Measurements from ENCODE around the gene MGAT5B. TPM values are rescaled to one million over a fixed set of nuclear protein-coding genes. Genes with fewer than 3 reads are reported as not detected.
"Not testable (repeated sequence)": the region's sequence is repeated elsewhere in the genome, so short reads cannot be mapped to it uniquely, and the experiment has no call there.

MGAT5B gene
- total RNA-seq, 2 experiments from 2014 or later, result 0.43 to 0.47 TPM

DNA sequence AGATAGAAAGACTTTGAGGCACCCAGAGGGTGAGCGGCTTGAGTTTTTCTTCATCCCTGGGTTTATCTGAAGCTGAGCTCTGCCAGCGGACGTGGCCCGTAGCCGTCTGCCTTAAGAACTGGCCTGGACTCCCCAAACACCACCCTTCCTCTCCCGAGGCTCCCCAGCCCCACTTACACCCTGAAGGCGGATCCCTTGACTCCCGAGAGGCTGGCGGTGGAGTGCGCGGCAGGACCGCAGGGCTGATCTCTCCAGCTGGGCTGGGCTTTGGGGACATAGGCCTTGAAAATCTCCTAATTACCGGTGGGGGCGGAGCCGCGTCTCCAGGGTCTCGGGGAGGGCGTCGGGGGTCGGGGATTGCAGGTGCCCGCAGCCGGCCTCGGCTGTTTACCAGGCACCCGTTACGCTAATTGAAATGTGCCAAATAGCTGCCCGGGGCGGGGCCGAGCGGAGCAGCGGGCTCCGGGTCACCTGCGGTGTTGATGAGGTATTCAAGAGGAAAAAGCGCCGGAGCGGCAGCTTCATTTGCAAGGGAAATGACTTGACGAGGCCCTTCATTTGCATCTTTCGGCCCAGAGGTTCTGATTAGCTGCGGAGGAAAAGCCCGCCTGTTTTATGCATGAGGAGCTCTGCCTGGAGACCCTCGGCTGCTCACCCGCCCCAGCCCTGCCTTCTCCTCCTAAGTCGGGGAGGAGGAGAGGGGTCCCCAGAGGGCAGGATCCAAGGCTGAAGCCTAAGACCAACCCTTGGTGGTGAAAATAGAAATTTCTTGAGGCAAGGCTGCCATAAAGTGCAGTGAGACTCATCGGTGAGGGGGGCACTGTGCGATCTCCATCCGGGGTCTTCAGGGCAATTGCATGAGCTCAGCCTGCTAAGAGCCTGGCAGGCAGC is 100.7 kb downstream of the MGAT5B start:
- H3K27me3 Mint-ChIP-seq, result peaks cover 42% of the 10 kb centered on the region
- peak overlapping the region; percentile 30 for H3K27ac Mint-ChIP-seq
- DNase-seq (peak; percentile 59), ATAC-seq (ENCODE audit: low read depth) (peak; percentile 79)
- POLR2A ChIA-PET, result interaction anchor here (0.6 kb wide), 1 partner anchor 11 kb away, joined by 4 read pairs; no protein-coding TSS in a partner anchor
- H3K36me3 Mint-ChIP-seq, result no peaks in the 10 kb centered on the region
- H3K4me1 Mint-ChIP-seq, result peaks cover 16% of the 10 kb centered on the region
- peak overlapping the region; percentile 78 for H3K4me3 Mint-ChIP-seq
- H3K9me3 Mint-ChIP-seq, result no peaks in the 10 kb centered on the region

GRCh38 chr17:76969598-76970172 is 101.5 kb downstream of the MGAT5B start:
- POLR2A ChIA-PET, result interaction anchor here (0.6 kb wide), 1 partner anchor 11 kb away, joined by 4 read pairs; no protein-coding TSS in a partner anchor
- no peaks in the 10 kb centered on the region for H3K9me3 Mint-ChIP-seq
- peak overlapping the region; percentile 78 for H3K4me3 Mint-ChIP-seq
- peak overlapping the region; percentile 30 for H3K27ac Mint-ChIP-seq
- DNase-seq (no peak), ATAC-seq (ENCODE audit: low read depth) (no peak)
- no peaks in the 10 kb centered on the region for H3K36me3 Mint-ChIP-seq
- peaks cover 16% of the 10 kb centered on the region for H3K4me1 Mint-ChIP-seq
- H3K27me3 Mint-ChIP-seq, result peaks cover 42% of the 10 kb centered on the region

DNA sequence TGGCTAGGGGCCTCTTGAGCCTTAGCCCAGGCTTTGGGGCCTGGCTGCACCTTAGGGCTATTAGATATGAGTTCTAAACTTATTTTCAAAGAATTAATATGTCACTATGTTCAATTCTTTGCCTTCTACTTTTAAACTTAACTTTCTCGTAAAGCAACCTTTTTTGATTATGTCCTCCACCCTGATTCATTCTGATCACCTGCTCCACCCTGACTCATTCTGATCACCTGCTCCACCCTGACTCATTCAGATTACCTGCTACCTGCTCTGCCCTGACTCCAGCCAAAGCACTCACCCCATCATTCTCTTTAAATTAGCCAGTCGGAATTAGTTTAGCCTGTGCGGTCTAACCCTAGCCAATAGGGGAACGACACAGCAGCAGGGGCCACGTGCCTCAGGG is 102.0 kb downstream of the MGAT5B start:
- Mint-ChIP-seq H3K4me1 (peaks cover 16% of the 10 kb centered on the region), H3K27me3 (peaks cover 42% of the 10 kb centered on the region)
- H3K9me3 Mint-ChIP-seq; H3K4me3 Mint-ChIP-seq; POLR2A ChIA-PET; ATAC-seq (ENCODE audit: low read depth); H3K36me3 Mint-ChIP-seq; DNase-seq; H3K27ac Mint-ChIP-seq: not testable (repeated sequence)

DNA sequence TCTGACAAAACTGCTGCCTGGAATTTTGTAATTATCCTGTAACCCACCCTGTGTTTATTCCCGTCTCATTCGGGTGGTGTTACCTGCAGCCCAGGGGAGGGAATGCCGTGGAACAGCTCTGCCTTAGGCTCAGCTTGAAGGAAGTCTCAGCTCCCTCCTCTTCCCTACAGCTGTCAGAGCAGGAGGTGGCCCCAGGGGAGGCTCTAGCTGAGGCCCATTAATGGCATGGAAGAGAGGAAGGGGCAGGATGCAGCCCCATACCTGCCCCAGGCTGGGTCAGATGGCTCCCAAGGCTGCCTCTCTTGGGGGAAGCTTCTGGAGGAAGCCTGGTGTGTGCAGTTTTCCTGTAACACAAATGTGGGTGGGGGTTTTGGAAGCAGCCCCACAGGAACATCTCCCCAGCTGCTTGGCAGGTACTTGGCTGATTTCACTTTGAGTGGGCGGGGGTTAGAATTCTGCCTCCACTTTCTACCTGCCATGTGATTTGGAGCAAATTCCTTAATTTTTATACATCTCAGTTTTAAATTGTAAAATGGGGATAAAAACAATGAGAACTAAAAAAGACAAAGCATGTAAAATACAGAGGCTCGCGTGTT is 103.9 kb downstream of the MGAT5B start:
- POLR2A ChIA-PET, result no interaction called here
- Mint-ChIP-seq H3K27ac (no peak overlapping the region), H3K27me3 (peaks cover 33% of the 10 kb centered on the region), H3K36me3 (no peaks in the 10 kb centered on the region), H3K9me3 (peaks cover 7% of the 10 kb centered on the region), H3K4me1 (peaks cover 16% of the 10 kb centered on the region), H3K4me3 (no peak overlapping the region)
- DNase-seq (no peak), ATAC-seq (ENCODE audit: low read depth) (no peak)

- Mint-ChIP-seq H3K27me3 (peaks cover 28% of the 10 kb centered on the region), H3K9me3 (peaks cover 8% of the 10 kb centered on the region), H3K4me1 (peaks cover 16% of the 10 kb centered on the region), H3K36me3 (peaks cover under 1% of the 10 kb centered on the region), H3K27ac (no peak overlapping the region), H3K4me3 (no peak overlapping the region)
- POLR2A ChIA-PET, result no interaction called here
- no peak for ATAC-seq (ENCODE audit: low read depth)
- DNase-seq, result no peak
Measured at GRCh38 chr17:76973040-76973439, 104.8 kb downstream of the MGAT5B start.

DNA sequence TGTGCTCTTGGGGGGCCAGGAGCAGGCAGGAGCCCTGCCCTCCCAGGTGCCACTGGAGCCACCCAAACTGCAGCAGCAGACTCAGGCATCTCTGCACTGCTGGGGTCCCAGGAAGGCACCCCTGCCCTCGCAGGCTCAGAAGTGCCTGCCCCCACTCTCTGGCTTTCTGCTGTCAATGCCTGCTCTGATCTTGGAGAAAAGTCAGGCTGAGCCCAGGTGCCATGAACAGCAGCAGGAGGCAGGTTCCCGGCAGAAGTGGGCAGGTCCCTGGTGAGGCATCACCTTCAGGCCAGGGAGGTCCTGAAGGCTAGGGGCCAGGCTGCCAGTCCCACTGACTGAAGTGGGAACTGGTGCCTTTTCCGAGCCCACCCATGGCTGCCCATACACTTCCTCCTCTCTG is 106.5 kb downstream of the MGAT5B start:
- peaks cover 3% of the 10 kb centered on the region for H3K36me3 Mint-ChIP-seq
- H3K4me1 Mint-ChIP-seq, result peaks cover 6% of the 10 kb centered on the region
- peaks cover 14% of the 10 kb centered on the region for H3K27me3 Mint-ChIP-seq
- H3K27ac Mint-ChIP-seq, result no peak overlapping the region
- no peak for ATAC-seq (ENCODE audit: low read depth)
- peaks cover 14% of the 10 kb centered on the region for H3K9me3 Mint-ChIP-seq
- POLR2A ChIA-PET, result no interaction called here
- H3K4me3 Mint-ChIP-seq, result no peak overlapping the region
- DNase-seq, result no peak

- DNase-seq; H3K27ac Mint-ChIP-seq; ATAC-seq (ENCODE audit: low read depth); H3K4me3 Mint-ChIP-seq; H3K27me3 Mint-ChIP-seq; H3K36me3 Mint-ChIP-seq; H3K4me1 Mint-ChIP-seq; POLR2A ChIA-PET: not testable (repeated sequence)
- peaks cover 14% of the 10 kb centered on the region for H3K9me3 Mint-ChIP-seq
Measured at GRCh38 chr17:76978050-76978449, 109.8 kb downstream of the MGAT5B start.

- Mint-ChIP-seq H3K4me1 (peaks cover 4% of the 10 kb centered on the region), H3K4me3 (no peak overlapping the region), H3K36me3 (peaks cover 3% of the 10 kb centered on the region), H3K27ac (no peak overlapping the region), H3K27me3 (peaks cover 3% of the 10 kb centered on the region), H3K9me3 (peaks cover 9% of the 10 kb centered on the region)
- no peak for DNase-seq
- ATAC-seq (ENCODE audit: low read depth), result no peak
- POLR2A ChIA-PET, result no interaction called here
Measured at GRCh38 chr17:76981545-76982295, 113.5 kb downstream of the MGAT5B start.

DNA sequence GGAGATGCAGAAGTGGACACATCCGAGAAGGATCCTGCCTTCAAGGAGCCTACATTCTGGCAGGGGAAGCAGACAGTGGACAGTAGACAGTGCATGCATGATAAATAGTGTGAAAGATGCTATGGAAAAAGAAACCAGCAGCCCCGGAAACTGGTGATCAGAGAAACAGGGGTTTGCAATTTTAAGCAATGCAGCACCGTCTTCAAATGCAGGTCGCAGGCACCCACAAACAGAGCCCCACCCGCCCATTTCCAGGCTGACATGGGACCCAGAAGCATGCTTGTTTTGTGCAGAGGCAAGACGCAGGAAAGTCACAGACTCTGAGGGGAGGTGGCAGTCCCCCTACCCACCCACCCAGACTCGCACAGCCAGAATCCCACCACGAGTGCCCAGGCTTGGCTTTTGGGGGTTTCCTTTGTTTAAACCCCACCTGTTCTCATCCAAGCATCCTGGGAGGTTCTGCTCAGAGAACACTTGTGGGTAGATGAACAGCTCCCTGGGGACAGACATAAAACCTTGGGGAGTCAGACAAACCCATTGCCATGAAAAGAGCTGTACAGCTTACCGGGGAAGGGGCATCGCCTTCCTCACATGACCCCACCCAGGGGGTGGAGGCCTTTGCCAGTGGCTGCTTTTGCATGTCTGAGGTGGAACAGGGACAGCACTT is 114.3 kb downstream of the MGAT5B start:
- Mint-ChIP-seq H3K36me3 (peaks cover 3% of the 10 kb centered on the region), H3K27me3 (peaks cover 3% of the 10 kb centered on the region), H3K4me3 (no peak overlapping the region), H3K9me3 (peaks cover 7% of the 10 kb centered on the region), H3K27ac (peak overlapping the region; percentile 60), H3K4me1 (peaks cover 4% of the 10 kb centered on the region)
- POLR2A ChIA-PET, result no interaction called here
- ATAC-seq (ENCODE audit: low read depth), result peak; percentile 59
- no peak for DNase-seq

DNA sequence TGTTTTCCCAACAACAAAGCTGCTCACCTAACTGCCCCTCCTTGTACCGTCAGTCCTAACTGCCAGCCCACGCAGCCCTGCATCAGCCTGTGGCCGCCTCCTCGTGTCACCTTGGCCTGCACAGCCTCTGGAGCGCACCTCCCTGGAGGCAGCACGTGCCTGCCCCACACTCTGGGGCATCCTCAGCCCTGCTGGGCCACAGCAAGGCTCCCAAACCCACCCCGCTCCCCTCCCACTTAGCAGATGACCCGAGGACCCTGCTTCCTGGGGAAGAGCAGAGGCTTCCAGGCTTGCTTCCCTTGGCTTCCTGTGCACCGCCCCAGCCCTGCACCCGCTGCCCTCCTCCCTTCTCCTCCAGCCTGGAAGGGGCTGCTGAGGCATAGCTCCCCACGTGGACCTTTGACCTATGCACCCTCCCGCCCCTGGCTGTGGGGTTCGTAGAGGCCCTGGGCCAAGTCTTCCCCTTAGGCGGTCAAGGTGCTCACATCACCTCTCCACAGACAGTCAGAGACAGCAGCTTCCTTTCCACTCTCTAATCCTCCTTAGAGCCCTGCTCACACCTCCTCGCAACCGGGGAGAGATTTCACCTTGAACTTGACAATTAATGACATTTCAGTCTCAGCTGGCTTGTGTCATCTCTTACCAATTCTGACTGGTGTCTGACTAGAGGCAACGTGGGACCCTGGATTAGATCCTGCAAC is 115.0 kb downstream of the MGAT5B start:
- Mint-ChIP-seq H3K27ac (peak overlapping the region; percentile 61), H3K4me3 (no peak overlapping the region)

GRCh38 chr17:76986365-76986764 is 118.2 kb downstream of the MGAT5B start:
- no peaks in the 10 kb centered on the region for H3K27me3 Mint-ChIP-seq
- H3K9me3 Mint-ChIP-seq, result no peaks in the 10 kb centered on the region
- ATAC-seq (ENCODE audit: low read depth), result no peak
- POLR2A ChIA-PET, result no interaction called here
- no peaks in the 10 kb centered on the region for H3K36me3 Mint-ChIP-seq
- no peak overlapping the region for H3K27ac Mint-ChIP-seq
- no peak for DNase-seq
- peaks cover 4% of the 10 kb centered on the region for H3K4me1 Mint-ChIP-seq
- H3K4me3 Mint-ChIP-seq, result no peak overlapping the region

More for the DNA sequence above, 115.0 kb downstream of the MGAT5B start:
- Mint-ChIP-seq H3K9me3 (peaks cover 5% of the 10 kb centered on the region), H3K4me1 (peaks cover 4% of the 10 kb centered on the region), H3K36me3 (peaks cover under 1% of the 10 kb centered on the region), H3K27me3 (peaks cover under 1% of the 10 kb centered on the region)
- POLR2A ChIA-PET, result no interaction called here
- no peak for DNase-seq
- ATAC-seq (ENCODE audit: low read depth), result no peak

DNA sequence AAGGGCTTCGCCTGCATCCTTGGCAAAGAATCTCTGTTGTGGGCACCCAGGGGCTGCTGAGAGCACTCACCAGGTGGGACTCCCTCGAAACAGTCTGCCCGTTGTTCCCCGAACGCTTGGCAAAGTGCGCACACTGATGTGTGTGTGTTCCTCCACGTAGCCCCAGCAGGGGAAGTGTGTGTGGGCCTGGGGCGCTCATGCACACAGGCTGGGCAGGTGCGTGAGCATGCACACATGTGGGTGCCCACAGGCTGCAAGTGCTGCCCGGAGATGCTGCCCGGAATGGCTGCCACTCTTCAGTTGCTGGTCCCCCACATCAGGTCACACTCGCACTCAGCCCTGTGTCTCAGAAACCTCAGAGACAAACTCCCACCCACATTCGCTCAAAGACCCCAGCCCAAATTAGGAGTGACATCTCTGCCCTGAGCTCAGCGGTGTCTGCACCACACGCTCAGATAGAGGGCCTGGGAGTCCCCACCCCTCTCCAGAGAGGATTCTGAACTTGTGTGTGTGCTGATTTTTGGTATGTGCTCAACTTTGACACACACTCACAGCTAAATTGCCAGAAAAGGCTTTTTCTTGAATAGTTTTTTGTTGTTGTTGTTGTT is 119.4 kb downstream of the MGAT5B start:
- Mint-ChIP-seq H3K27ac (no peak overlapping the region), H3K4me1 (peaks cover 4% of the 10 kb centered on the region), H3K27me3 (no peaks in the 10 kb centered on the region), H3K36me3 (no peaks in the 10 kb centered on the region), H3K4me3 (no peak overlapping the region), H3K9me3 (no peaks in the 10 kb centered on the region)
- POLR2A ChIA-PET, result no interaction called here
- DNase-seq (no peak), ATAC-seq (ENCODE audit: low read depth) (no peak)
